ENCODE data around the gene NAALADL2.
A peak's percentile ranks its signal among the peaks of the same experiment; 100 is the strongest.

Gene NAALADL2

DNA sequence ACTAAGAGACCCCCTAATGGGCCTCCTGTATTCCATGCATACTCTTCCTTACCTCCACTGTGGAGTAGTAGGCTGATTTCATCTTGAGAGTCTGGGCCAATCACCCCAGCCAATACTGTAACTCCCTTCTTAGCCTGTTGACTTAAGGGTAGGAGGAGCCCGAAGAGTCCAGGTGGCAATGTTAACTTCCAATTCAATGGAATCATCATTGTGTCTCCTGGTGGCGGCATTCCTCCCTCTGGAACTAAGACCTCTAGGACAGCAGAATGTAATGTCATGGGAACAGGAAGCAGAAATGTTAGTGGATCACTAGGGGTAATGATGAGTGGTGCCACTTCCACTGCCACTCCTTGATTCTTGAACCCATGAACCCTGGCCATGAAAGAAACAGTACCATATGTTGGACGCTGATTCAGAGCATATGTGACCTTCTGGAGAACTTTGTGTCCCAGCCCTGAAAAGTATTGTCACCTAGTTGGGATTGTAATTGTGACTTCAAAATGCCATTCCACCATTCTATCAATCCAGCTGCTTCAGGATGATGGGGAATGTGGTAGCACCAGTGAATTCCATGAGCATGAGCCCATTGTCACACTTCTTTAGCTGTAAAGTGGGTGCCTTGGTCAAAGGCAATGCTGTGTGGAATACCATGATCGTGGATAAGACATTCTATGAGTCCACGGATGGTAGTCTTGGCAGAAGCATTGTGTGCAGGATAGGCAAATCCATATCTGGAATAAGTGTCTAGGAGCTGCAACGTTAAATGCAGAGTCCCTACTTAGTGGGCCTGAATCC is 24.9 kb downstream of the NAALADL2 start:
- no peak for TF ChIP-seq YY1 (IDR thresholded peaks at IDR 0.05; ENCODE audit: low read depth)
- TF ChIP-seq, protein P1, sequence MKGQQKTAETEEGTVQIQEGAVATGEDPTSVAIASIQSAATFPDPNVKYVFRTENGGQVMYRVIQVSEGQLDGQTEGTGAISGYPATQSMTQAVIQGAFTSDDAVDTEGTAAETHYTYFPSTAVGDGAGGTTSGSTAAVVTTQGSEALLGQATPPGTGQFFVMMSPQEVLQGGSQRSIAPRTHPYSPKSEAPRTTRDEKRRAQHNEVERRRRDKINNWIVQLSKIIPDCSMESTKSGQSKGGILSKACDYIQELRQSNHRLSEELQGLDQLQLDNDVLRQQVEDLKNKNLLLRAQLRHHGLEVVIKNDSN (IDR thresholded peaks at IDR 0.05): no peak
- TF ChIP-seq TEAD4 (IDR thresholded peaks at IDR 0.05): no peak
- TF ChIP-seq, protein P2, sequence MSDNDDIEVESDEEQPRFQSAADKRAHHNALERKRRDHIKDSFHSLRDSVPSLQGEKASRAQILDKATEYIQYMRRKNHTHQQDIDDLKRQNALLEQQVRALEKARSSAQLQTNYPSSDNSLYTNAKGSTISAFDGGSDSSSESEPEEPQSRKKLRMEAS (IDR thresholded peaks at IDR 0.05): no peak
- TF ChIP-seq CREB1 (IDR thresholded peaks at IDR 0.05; ENCODE audit: low read depth): no peak
- no peak for TF ChIP-seq RAD21 (IDR thresholded peaks at IDR 0.05; ENCODE audit: low read depth)
- TF ChIP-seq FOXM1 (IDR thresholded peaks at IDR 0.05; ENCODE audit: borderline replicate concordance, low read depth): no peak
- TF ChIP-seq EP300 (IDR thresholded peaks at IDR 0.05; ENCODE audit: borderline replicate concordance): no peak

DNA sequence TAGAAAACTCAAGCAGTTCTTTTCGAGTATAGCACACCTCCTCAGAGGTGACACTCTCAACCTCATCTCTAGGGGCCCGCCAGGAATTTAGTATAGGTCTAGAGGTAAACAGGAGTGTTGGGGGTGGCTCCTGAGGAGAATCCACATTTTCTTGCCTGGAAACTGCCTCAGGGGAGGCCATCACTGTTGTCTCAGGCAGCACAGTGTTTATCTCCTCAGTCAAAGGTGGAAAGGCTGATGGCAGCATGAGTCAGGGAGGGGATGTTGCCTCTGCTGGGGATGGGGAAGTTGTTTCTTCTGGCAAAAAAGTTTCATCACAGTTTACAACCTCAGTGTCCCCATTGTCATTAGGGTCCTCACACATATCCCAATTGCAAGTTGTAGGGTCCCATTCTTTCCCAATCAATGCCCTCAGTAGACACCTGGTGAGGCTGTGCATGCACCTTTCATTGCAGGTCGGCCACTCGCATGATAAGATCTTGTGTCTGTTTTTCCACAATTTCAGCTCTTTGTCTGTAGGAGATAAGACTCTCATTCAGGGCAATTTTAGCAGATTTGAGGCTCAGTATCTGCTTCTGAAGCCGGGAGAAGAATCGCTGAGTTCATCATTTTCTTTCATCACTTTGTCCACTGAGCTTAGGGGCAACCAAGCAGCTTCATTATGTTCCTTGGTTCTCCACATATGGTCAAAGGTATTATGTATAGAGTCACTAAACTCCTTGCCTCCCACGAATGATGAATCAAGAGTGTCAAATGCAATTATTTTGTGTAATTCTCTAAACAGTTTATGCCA is 25.8 kb downstream of the NAALADL2 start:
- TF ChIP-seq RAD21 (IDR thresholded peaks at IDR 0.05; ENCODE audit: low read depth): no peak
- no peak for TF ChIP-seq TCF12 (IDR thresholded peaks at IDR 0.05; ENCODE audit: low read depth)
- TF ChIP-seq CREB1 (IDR thresholded peaks at IDR 0.05; ENCODE audit: low read depth): no peak
- TF ChIP-seq CEBPB (IDR thresholded peaks at IDR 0.05): no peak
- TF ChIP-seq EP300 (IDR thresholded peaks at IDR 0.05; ENCODE audit: borderline replicate concordance): no peak
- no peak for TF ChIP-seq ZBTB7A (IDR thresholded peaks at IDR 0.05; ENCODE audit: low read depth)
- TF ChIP-seq, protein P1 (IDR thresholded peaks at IDR 0.05): no peak
- no peak for TF ChIP-seq TEAD4 (IDR thresholded peaks at IDR 0.05)
- TF ChIP-seq, protein P3, sequence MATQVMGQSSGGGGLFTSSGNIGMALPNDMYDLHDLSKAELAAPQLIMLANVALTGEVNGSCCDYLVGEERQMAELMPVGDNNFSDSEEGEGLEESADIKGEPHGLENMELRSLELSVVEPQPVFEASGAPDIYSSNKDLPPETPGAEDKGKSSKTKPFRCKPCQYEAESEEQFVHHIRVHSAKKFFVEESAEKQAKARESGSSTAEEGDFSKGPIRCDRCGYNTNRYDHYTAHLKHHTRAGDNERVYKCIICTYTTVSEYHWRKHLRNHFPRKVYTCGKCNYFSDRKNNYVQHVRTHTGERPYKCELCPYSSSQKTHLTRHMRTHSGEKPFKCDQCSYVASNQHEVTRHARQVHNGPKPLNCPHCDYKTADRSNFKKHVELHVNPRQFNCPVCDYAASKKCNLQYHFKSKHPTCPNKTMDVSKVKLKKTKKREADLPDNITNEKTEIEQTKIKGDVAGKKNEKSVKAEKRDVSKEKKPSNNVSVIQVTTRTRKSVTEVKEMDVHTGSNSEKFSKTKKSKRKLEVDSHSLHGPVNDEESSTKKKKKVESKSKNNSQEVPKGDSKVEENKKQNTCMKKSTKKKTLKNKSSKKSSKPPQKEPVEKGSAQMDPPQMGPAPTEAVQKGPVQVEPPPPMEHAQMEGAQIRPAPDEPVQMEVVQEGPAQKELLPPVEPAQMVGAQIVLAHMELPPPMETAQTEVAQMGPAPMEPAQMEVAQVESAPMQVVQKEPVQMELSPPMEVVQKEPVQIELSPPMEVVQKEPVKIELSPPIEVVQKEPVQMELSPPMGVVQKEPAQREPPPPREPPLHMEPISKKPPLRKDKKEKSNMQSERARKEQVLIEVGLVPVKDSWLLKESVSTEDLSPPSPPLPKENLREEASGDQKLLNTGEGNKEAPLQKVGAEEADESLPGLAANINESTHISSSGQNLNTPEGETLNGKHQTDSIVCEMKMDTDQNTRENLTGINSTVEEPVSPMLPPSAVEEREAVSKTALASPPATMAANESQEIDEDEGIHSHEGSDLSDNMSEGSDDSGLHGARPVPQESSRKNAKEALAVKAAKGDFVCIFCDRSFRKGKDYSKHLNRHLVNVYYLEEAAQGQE (IDR thresholded peaks at IDR 0.05; ENCODE audit: low read depth): no peak
- TF ChIP-seq YY1 (IDR thresholded peaks at IDR 0.05; ENCODE audit: low read depth): no peak
- TF ChIP-seq, protein P2 (IDR thresholded peaks at IDR 0.05): no peak
- no peak for TF ChIP-seq EGR1 (IDR thresholded peaks at IDR 0.05)
- TF ChIP-seq TAF1 (IDR thresholded peaks at IDR 0.05; ENCODE audit: low read depth): no peak
- TF ChIP-seq NFIC (IDR thresholded peaks at IDR 0.05): no peak
- no peak for TF ChIP-seq FOXM1 (IDR thresholded peaks at IDR 0.05; ENCODE audit: borderline replicate concordance, low read depth)

DNA sequence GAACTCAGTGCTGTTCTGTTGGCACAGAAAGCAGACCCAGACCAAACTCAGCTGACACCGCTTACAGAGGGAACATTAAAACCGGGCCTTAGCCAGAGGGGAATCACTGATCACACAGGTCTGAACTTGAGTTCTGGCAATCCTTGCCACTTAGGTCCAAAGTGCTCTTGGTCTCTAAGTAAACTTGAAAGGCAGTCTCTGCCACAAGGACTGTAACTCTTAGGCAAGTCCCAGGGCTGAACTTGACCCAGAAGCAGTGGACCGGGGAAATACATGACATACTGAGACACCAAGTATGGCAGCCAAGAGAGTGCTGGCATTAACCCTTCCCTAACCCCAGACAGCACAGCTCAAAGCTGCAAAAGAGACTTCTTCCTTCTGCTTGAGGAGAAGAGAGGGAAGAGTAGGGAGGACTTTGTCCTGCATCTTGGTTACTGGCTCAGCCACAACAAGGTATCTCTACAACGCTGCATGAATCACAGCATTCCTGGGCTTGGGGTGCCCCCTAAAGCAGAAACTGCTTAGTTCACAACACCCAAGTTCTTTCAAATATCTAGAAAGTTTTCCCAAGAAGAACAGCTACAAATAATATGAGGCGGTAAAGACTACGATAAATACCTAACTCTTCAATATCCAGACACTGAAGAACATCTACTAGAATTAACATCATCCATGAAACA is 32.5 kb downstream of the NAALADL2 start:
- peak; percentile 29; the same call in 1 of the 2 replicates for TF ChIP-seq RAD21 (IDR thresholded peaks at IDR 0.05; ENCODE audit: low read depth)
- TF ChIP-seq ZBTB7A (IDR thresholded peaks at IDR 0.05; ENCODE audit: low read depth): no peak

DNA sequence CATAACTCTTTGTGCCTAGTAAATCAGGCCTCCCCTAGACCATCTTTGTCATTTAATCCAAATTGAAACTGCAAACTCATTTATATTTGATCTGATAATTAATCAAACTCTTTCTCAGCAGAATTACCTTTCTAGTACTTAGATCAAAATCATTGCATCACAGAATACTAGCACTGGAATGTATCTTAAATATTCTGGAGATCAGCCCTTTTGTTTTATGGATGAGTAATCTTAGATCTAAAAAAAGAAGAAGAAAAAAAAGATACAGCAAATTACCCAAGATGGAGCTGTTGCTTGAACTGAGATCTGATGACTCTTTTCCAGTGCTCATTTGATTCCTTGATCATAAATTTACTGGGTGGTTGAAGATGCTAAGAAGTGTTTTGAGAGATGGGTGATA is 47.9 kb downstream of the NAALADL2 start:
- TF ChIP-seq NFIC (IDR thresholded peaks at IDR 0.05) (no peak), YY1 (IDR thresholded peaks at IDR 0.05; ENCODE audit: low read depth) (no peak), TAF1 (IDR thresholded peaks at IDR 0.05; ENCODE audit: low read depth) (no peak), TEAD4 (IDR thresholded peaks at IDR 0.05) (no peak), EP300 (IDR thresholded peaks at IDR 0.05; ENCODE audit: borderline replicate concordance) (no peak), CREB1 (IDR thresholded peaks at IDR 0.05; ENCODE audit: low read depth) (no peak), ZBTB7A (IDR thresholded peaks at IDR 0.05; ENCODE audit: low read depth) (no peak), EGR1 (IDR thresholded peaks at IDR 0.05) (no peak), FOXM1 (IDR thresholded peaks at IDR 0.05; ENCODE audit: borderline replicate concordance, low read depth) (no peak), TCF12 (IDR thresholded peaks at IDR 0.05; ENCODE audit: low read depth) (no peak), CEBPB (IDR thresholded peaks at IDR 0.05) (no peak), RAD21 (IDR thresholded peaks at IDR 0.05; ENCODE audit: low read depth) (no peak)
- TF ChIP-seq, protein P3 (IDR thresholded peaks at IDR 0.05; ENCODE audit: low read depth): no peak
- TF ChIP-seq, protein P2 (IDR thresholded peaks at IDR 0.05): no peak
- TF ChIP-seq, protein P1 (IDR thresholded peaks at IDR 0.05): no peak
